ENCODE data around the gene MAGEE1.

Gene MAGEE1

GRCh38 chrX:76427560-76428242 is at the start of gene MAGEE1:
Gene MAGEE1 (plus strand): TSS chrX:76427710. CDS start chrX:76427931, 221 bp downstream.
- DNase-seq: peak in 1 of 2 donors; percentile 0

- no peak for DNase-seq
Measured at GRCh38 chrX:76398970-76399369, 28.5 kb upstream of the MAGEE1 start.

- no peak for DNase-seq
Measured at GRCh38 chrX:76407795-76408194, 19.7 kb upstream of the MAGEE1 start.

GRCh38 chrX:76420237-76420636 is 7.3 kb upstream of the MAGEE1 start:
- no peak for DNase-seq

GRCh38 chrX:76428243-76429130 is 977 bp downstream of the MAGEE1 start:
- DNase-seq: no peak

GRCh38 chrX:76433219-76433618 is 5.7 kb downstream of the MAGEE1 start:
- DNase-seq: no peak

- DNase-seq: no peak
Measured at GRCh38 chrX:76434103-76434741, 6.7 kb downstream of the MAGEE1 start.

DNA sequence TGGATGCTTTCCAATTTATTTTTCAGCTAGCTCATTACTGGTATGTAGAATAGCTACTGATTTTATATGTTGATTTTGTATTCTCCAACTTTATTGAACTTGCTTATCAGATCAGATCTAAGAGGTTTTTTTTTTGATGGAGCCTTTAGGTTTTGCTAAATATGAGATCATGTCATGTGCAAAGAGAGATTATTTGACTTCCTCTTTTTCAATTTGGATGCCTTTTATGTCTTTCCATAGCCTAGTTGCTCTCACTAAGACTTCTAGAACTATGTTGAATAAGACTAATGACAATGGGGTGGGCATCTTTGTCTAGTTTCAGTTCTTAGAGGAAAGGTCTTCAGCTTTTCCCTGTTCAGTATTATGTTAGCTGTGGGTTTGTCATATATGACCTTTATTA is 11.7 kb downstream of the MAGEE1 start:
- DNase-seq: no peak

DNA sequence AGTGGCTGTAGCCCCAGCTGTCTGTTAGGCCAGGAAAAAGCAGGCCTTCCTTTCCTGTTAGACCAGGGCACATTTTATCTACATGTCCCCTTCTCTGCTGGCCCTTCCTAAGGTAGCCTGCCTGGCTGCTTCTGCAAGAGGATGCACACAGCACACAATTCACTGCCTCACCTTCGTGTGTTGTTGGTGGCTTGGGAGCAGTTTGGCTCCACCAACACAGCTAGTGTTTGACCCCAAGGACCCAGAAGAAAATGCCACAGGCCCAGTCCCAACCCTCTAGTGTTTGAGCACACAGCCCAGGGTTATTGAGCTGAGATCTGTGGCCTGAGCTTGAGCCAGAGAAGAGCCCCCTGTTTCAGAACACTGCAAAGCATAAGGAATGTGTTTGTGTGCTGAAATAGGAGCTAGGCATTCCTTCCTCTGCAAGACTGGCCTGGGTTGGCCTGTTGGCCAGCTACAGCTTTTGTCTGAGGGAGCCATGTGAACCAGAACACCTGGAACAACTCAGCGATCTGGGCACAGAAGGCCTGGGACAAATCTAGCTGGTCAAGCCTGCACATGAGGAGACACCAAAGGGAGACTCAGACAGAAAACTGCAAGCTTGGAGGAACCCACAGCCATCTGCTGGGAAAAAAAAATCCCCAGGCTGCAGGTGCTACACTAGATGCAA is 26.4 kb downstream of the MAGEE1 start:
- no peak for DNase-seq

DNA sequence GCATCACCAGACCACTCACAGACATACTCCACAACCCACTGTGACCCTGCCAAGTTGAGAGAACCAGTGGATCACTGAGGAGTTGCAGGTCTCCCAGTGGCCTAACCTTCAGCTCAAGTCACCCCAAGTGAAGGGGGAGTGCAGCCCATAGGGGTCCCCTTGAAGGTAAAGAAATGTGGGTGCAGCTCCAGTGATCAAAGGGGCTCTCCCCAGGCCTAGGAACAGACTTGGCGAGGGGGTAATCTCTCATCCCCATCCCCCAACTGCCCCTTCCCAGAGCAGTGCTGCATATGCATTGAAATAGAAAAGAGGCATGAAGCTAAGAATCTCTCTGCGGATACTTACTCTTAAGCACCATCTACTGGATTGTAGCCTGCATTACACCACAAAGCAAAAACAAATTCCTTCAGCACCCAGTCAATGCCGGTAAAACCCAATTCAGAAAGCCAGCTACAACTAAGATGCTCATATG is 27.0 kb downstream of the MAGEE1 start:
- no peak for DNase-seq

DNA sequence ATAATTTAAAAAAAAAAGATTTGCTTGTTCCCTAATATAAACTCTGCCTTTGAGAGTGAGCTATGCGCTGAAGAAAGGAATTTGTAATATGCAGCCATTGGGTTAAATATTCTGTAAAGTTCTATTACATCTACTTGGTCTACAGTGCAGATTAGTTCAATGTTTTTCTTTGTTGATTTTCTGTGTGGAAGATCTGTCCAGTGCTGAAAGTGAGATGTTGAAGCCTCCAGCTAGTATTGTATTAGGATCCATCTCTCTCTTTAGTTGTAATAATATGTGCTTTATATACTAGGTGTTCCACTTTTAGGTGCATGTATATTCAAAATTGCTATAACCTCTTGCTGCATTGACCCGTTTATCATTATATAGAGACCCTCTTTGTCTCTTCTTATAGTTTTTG is 49.8 kb downstream of the MAGEE1 start:
- no peak for DNase-seq
